GM12874 (cell line): ENCODE data around the gene TNKS1BP1.

Source experiments
- CTCF ChIP-seq: IDR thresholded peaks from 2 replicates; pipeline ENCODE4 v1.5.1; 2011; ENCODE audit warnings: low read depth, mild to moderate bottlenecking, control low read depth, low read length, moderate library complexity; ENCODE audit not compliant: insufficient read depth

Gene TNKS1BP1

GRCh38 chr11:57324154-57324885 is 432 bp downstream of the TNKS1BP1 start:
- TF ChIP-seq CTCF, result no peak

GRCh38 chr11:57323855-57324153 is 948 bp downstream of the TNKS1BP1 start:
- TF ChIP-seq CTCF, result no peak

- TF ChIP-seq CTCF, result no peak
Observed at GRCh38 chr11:57323167-57323854, 1.4 kb downstream of the TNKS1BP1 start.

GRCh38 chr11:57322256-57323166 is 2.2 kb downstream of the TNKS1BP1 start:
- no peak for TF ChIP-seq CTCF

GRCh38 chr11:57321388-57322255 is 3.1 kb downstream of the TNKS1BP1 start:
- no peak for TF ChIP-seq CTCF

- no peak for TF ChIP-seq CTCF
Observed at GRCh38 chr11:57320719-57321387, 3.9 kb downstream of the TNKS1BP1 start.
